Measurements from ENCODE around the gene ZNF652.

GRCh38 chr17:49341356-49341755, 20.7 kb downstream of the ZNF652 start:
- TF ChIP-seq CTCF (conservative IDR thresholded peaks at IDR 0.05; ENCODE audit: low read depth, low read length): no peak
- TF ChIP-seq POLR2A (IDR thresholded peaks at IDR 0.05; ENCODE audit: low read depth, low read length): no peak

Measured in IMR-90 (cell line).